ENCODE results near the gene TMPRSS9. TPM values are rescaled to one million over a fixed set of nuclear protein-coding genes. Genes with fewer than 3 reads are reported as not detected.

The TMPRSS9 gene
- total RNA-seq, 4 donors from 2014 or later = 0.19 TPM; not detected in 3

DNA sequence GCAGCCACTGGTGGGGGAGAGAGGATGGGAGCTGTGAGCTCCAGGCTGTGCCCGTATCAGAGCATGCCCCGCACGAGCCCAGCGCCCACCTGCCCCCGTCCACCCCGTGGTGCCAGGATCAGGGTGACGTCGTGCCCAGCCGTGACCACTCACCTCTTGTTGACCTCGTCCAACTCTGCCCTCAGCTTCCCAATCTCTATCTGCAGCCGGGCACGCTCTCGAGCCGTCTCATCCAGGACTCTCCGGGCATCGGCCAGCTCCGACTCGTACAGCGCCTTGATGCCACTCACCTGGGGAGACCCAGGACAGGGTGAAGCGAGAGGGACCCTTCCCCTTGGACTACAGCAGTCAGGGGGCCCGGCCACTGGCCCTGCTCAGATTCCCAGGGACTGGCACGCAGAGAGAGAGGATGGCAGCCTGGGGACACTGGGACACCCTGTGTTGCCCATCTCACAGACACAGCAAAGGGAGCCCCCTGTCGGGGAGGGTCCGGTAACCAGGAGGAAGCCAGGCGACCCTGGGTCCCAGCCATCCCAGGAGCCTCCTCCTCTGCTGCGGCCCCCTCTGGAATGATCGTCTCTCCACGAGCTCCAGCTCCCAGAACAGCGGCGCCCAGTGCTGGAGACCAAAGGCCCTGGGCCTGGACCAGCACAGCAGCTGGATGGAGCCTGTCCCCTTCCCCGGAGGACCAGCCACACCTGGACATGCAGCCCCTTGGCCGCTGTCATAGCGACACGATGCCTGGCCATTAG, 84.4 kb downstream of the TMPRSS9 start:
- WGBS, 2 donors = 89 to 96% methylated on average over 14 to 17 of the region's 34 CpGs
- no peak for DNase-seq
- peaks cover 6 to 72% (median 13%) of the 10 kb centered on the region in 3 donors for H3K36me3 ChIP-seq
- H3K9me3 ChIP-seq = no peaks in the 10 kb centered on the region
- no peaks in the 10 kb centered on the region for H3K4me1 ChIP-seq
- TF ChIP-seq, protein P1, sequence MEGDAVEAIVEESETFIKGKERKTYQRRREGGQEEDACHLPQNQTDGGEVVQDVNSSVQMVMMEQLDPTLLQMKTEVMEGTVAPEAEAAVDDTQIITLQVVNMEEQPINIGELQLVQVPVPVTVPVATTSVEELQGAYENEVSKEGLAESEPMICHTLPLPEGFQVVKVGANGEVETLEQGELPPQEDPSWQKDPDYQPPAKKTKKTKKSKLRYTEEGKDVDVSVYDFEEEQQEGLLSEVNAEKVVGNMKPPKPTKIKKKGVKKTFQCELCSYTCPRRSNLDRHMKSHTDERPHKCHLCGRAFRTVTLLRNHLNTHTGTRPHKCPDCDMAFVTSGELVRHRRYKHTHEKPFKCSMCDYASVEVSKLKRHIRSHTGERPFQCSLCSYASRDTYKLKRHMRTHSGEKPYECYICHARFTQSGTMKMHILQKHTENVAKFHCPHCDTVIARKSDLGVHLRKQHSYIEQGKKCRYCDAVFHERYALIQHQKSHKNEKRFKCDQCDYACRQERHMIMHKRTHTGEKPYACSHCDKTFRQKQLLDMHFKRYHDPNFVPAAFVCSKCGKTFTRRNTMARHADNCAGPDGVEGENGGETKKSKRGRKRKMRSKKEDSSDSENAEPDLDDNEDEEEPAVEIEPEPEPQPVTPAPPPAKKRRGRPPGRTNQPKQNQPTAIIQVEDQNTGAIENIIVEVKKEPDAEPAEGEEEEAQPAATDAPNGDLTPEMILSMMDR (IDR thresholded peaks at IDR 0.05) = no peak
- no peak for TF ChIP-seq POLR2A (IDR thresholded peaks at IDR 0.05)
- intact Hi-C loops (cut with DNase I) = no loop called here
- H3K27ac ChIP-seq = no peak overlapping the region
- H3K4me3 ChIP-seq = no peak overlapping the region
- no peaks in the 10 kb centered on the region for H3K27me3 ChIP-seq

DNA sequence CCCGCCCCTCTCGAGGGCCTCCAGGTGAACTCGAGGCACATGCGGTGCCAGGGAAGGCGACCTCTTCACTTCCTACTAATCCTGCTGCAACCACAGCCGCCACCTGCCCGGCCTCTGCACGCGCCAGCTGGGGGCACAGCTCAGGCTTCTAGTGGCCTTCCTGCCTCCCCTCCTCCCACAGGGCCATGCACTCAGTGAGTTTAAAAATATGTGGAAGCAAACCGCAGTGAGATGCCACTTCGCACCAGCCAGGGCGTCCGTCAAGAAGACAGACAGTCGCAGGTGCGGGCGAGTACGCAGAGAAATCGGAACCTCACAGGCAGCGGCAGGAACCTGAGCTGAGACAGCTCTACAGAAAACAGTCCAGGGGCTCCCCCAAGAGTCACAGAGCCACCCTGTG, 86.3 kb downstream of the TMPRSS9 start:
- WGBS, 2 donors = 54 to 72% methylated on average over 5 to 6 of the region's 19 CpGs
- no peaks in the 10 kb centered on the region for H3K4me1 ChIP-seq
- no peak overlapping the region for H3K4me3 ChIP-seq
- H3K9me3 ChIP-seq = no peaks in the 10 kb centered on the region
- H3K27ac ChIP-seq = no peak overlapping the region
- peaks cover 6 to 73% (median 8%) of the 10 kb centered on the region in 3 donors for H3K36me3 ChIP-seq
- H3K27me3 ChIP-seq = no peaks in the 10 kb centered on the region
- no peak for DNase-seq
- intact Hi-C loops (cut with DNase I) = no loop called here
- TF ChIP-seq, protein P1 (IDR thresholded peaks at IDR 0.05) = no peak
- TF ChIP-seq POLR2A (IDR thresholded peaks at IDR 0.05) = no peak

- no peak for DNase-seq
Measured at GRCh38 chr19:2449019-2449418, 89.0 kb downstream of the TMPRSS9 start.

GRCh38 chr19:2451138-2451537, 91.1 kb downstream of the TMPRSS9 start:
- DNase-seq = no peak

More at GRCh38 chr19:2449019-2449418, 89.0 kb downstream of the TMPRSS9 start:
- Histone ChIP-seq H3K27me3 (no peaks in the 10 kb centered on the region), H3K4me3 (no peak overlapping the region), H3K27ac (no peak overlapping the region), H3K4me1 (no peaks in the 10 kb centered on the region), H3K36me3 (peaks cover 0 to 56% (median 0%) of the 10 kb centered on the region in 3 donors), H3K9me3 (no peaks in the 10 kb centered on the region)
- TF ChIP-seq, protein P1 (IDR thresholded peaks at IDR 0.05) = no peak
- TF ChIP-seq POLR2A (IDR thresholded peaks at IDR 0.05) = no peak
- intact Hi-C loops (cut with DNase I) = no loop called here
- WGBS, 2 donors = 85 to 87% methylated on average over 9 to 10 of the region's 11 CpGs

DNA sequence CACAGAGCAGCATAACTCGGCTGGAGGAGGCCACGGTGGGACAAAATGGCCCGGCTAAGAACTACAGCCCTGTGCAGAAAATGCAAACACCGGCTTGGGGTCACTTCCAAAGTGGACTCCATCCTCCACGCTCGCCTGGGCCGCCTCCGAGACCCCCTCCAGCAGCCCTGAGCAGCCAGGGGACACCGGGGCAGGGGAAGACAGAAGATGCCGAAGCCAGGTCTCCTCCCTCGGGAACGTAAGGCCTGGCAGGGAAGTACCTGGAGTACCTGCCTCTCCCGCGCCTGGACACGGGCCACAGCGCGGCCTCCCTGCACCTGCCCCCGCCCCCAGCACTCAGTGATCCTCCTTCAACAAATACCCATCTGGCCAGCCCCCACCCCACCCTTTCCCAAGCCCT, 91.7 kb downstream of the TMPRSS9 start:
- Histone ChIP-seq H3K4me1 (peaks cover 7 to 20% (median 9%) of the 10 kb centered on the region in 3 donors), H3K9me3 (no peaks in the 10 kb centered on the region), H3K27me3 (no peaks in the 10 kb centered on the region), H3K36me3 (peaks cover 0 to 43% (median 0%) of the 10 kb centered on the region in 3 donors), H3K27ac (no peak overlapping the region), H3K4me3 (no peak overlapping the region)
- no peak for TF ChIP-seq POLR2A (IDR thresholded peaks at IDR 0.05)
- TF ChIP-seq, protein P1 (IDR thresholded peaks at IDR 0.05) = no peak
- DNase-seq = no peak
- WGBS, 2 donors = 94 to 100% methylated on average over 4 to 12 of the region's 18 CpGs
- intact Hi-C loops (cut with DNase I) = no loop called here

More at GRCh38 chr19:2451138-2451537, 91.1 kb downstream of the TMPRSS9 start:
- intact Hi-C loops (cut with DNase I) = no loop called here
- Histone ChIP-seq H3K9me3 (no peaks in the 10 kb centered on the region), H3K4me1 (peaks cover 7 to 18% (median 9%) of the 10 kb centered on the region in 3 donors), H3K27me3 (no peaks in the 10 kb centered on the region), H3K27ac (no peak overlapping the region), H3K4me3 (no peak overlapping the region), H3K36me3 (peaks cover 0 to 43% (median 0%) of the 10 kb centered on the region in 3 donors)
- TF ChIP-seq, protein P1 (IDR thresholded peaks at IDR 0.05) = no peak
- 91 to 93% methylated on average over 6 to 7 of the region's 7 CpGs for WGBS, 2 donors
